HepG2 (cell line): ENCODE data around the gene RLN2. TPM values are rescaled to one million over a fixed set of nuclear protein-coding genes. Genes with fewer than 3 reads are reported as not detected.

Experiments used
- ATAC-seq: fragments of 200-7000 bp; cut with Tn5 transposase; 3 replicates; pipeline ENCODE4 v1.9.1; 2020; ENCODE audit warnings: mild to moderate bottlenecking, moderate library complexity
- BruUV-seq: library from RNA; stranded (reverse); fragments of 400-500 nt; replicated peaks from 2 replicates; lab custom pipeline; 2021; lab: Mats Ljungman, UMichigan
- CTCF ChIA-PET: fragments of 300-600 bp; formaldehyde crosslinking; extraction: SDS; loops from one replicate; lab custom pipeline; 2021; ENCODE audit warnings: low total read pairs, inconsistent platforms, low intra/inter-chr PET ratio; lab: Yijun Ruan, JAX
- POLR2A ChIA-PET: fragments of 350-600 bp; sonication (Branson Sonifier 250); formaldehyde crosslinking; loops from one replicate; lab custom pipeline; 2020; ENCODE audit warnings: antibody characterized with exemption, inconsistent platforms; lab: Yijun Ruan, JAX
- DNase-seq: peaks from one replicate; pipeline ENCODE4 v3.0.0-alpha.2; 2015; ENCODE audit warnings: low spot score
- FAIRE-seq: peaks from 3 replicates; lab custom pipeline; 2011; peaks lifted over from hg19 to GRCh38; lab: Jason Lieb, UNC
- H2AFZ ChIP-seq: one replicate; pipeline ENCODE4 v1.6.1; 2011; ENCODE audit warnings: low read length, inconsistent platforms
- H3K27ac ChIP-seq: fragments of 300-600 bp; 3 replicates; pipeline ENCODE4 v1.8.0; 2011; ENCODE audit warnings: mixed run types, mild to moderate bottlenecking, mixed read lengths, low read length, inconsistent platforms; ENCODE audit not compliant: insufficient read depth; ENCODE audit errors: extremely low read length
- H3K27me3 ChIP-seq, 2 experiments: fragments of 200-600 bp in 1 of 2; 2 replicates in 1 of 2; 3 replicates in 1 of 2; pipeline versions ENCODE4 v1.6.0 to v1.8.0; 2011; ENCODE audit warnings: low read length in 2 of 2, mild to moderate bottlenecking in 2 of 2, moderate library complexity in 2 of 2, inconsistent platforms in 1 of 2; ENCODE audit not compliant: insufficient read depth in 2 of 2, control insufficient read depth in 1 of 2
- H3K36me3 ChIP-seq, 2 experiments: fragments of 200-600 bp in 1 of 2; replicated peaks in 1 of 2; 2 replicates in 1 of 2; 3 replicates in 1 of 2; pipeline versions ENCODE4 v1.5.1 to v1.8.0; 2011; ENCODE audit warnings: low read length in 2 of 2, inconsistent platforms in 1 of 2; ENCODE audit not compliant: insufficient read depth in 2 of 2, control insufficient read depth in 1 of 2
- H3K4me1 ChIP-seq: 2 replicates; pipeline ENCODE4 v1.5.1; 2012; ENCODE audit warnings: low read length, inconsistent platforms; ENCODE audit not compliant: insufficient read depth
- H3K4me2 ChIP-seq: 2 replicates; pipeline ENCODE4 v1.6.0; 2011; ENCODE audit warnings: low read depth, low read length, inconsistent platforms
- H3K4me3 ChIP-seq, 3 experiments: fragments of 200-600 bp in 1 of 3; sonication (generic), shearing (Covaris generic) in 1 of 3; replicated peaks in 1 of 3; 2 replicates each; pipeline ENCODE4 v1.5.1; 2011 to 2016; ENCODE audit warnings: low read length in 3 of 3, inconsistent platforms in 2 of 3, low read depth in 2 of 3, mild to moderate bottlenecking in 2 of 3, control low read depth in 1 of 3, mixed read lengths in 1 of 3; ENCODE audit not compliant: insufficient read depth in 1 of 3
- H3K79me2 ChIP-seq: one replicate; pipeline ENCODE4 v1.6.1; 2011; ENCODE audit warnings: low read length, inconsistent platforms; ENCODE audit not compliant: insufficient read depth
- H3K9ac ChIP-seq: 2 replicates; pipeline ENCODE4 v1.6.0; 2011; ENCODE audit warnings: mild to moderate bottlenecking, low read depth, low read length, inconsistent platforms; ENCODE audit not compliant: insufficient read depth
- H3K9me3 ChIP-seq: 2 replicates; pipeline ENCODE4 v1.5.1; 2012; ENCODE audit warnings: mild to moderate bottlenecking, low read length
- H4K20me1 ChIP-seq: 2 replicates; pipeline ENCODE4 v1.6.0; 2011; ENCODE audit warnings: inconsistent platforms, mild to moderate bottlenecking, low read length, moderate library complexity; ENCODE audit not compliant: insufficient read depth
- SMAD1 ChIP-seq: sonication (generic); formaldehyde crosslinking; IDR thresholded peaks from 2 replicates; pipeline ENCODE4 v1.4.0; 2020; ENCODE audit warnings: missing genetic modification reagents, low read depth, mild to moderate bottlenecking, borderline replicate concordance
- TBL1XR1 ChIP-seq: fragments of 150-350 bp; IDR thresholded peaks from 2 replicates; pipeline ENCODE4 v1.6.1; 2014; ENCODE audit warnings: borderline replicate concordance, low read length; ENCODE audit not compliant: partially characterized antibody
- ZNF34 ChIP-seq: sonication (generic); formaldehyde crosslinking; IDR thresholded peaks from 2 replicates; pipeline ENCODE4 v1.4.0; 2020; ENCODE audit warnings: mild to moderate bottlenecking, missing genetic modification reagents, borderline replicate concordance
- WGBS: methylation state at CpG from one replicate; pipeline ENCODE4 v1.1.6; 2017; ENCODE audit warnings: low lambda C conversion rate; 5-methylcytosine and 5-hydroxymethylcytosine counted together
- in situ Hi-C: cut with HindIII; loops from 2 replicates; pipeline ENCODE4 v1.10.0; 2017; ENCODE audit warnings: low pct_unique_long_range_greater_than_20kb; ENCODE audit not compliant: extremely low pct_ligation_motif_present
- intact Hi-C: fragments of 100-400 bp; cut with micrococcal nuclease; formaldehyde crosslinking; loops from one replicate; pipeline ENCODE4 v1.10.0; 2022; ENCODE audit not compliant: unreplicated experiment
- polyA plus RNA-seq, 8 experiments: library from polyadenylated mRNA; depleted of rRNA in 3 of 8; stranded (reverse) in 7 of 8; unstranded in 1 of 8; fragments of >200 nt; fragmentation: Illumina TruSeq in 4 of 8; extraction: Trizol in 4 of 8; gene quantifications; 2 replicates each; pipeline versions ENCODE4 v1.2.1 to v1.2.3, GENCODE V29; 2011 to 2016; ENCODE audit warnings: low read depth in 4 of 8, missing spikeins in 1 of 8, mixed read lengths in 1 of 8; ENCODE audit not compliant: insufficient read depth in 1 of 8
- small RNA-seq, 3 experiments: library from RNA; depleted of rRNA; stranded (forward); fragments of <200 nt; gene quantifications; one replicate each; pipeline ENCODE3, GENCODE V24; 2012; ENCODE audit warnings: low read depth in 2 of 3, low replicate concordance in 1 of 3; ENCODE audit not compliant: insufficient read length in 3 of 3, insufficient read depth in 2 of 3
- total RNA-seq, 5 experiments: library from RNA; depleted of rRNA; stranded (reverse); fragments of >200 nt; fragmentation: Illumina TruSeq; extraction: Trizol; gene quantifications; 2 replicates each; pipeline ENCODE4 v1.2.3, GENCODE V29; 2016; ENCODE audit warnings: low read depth in 1 of 5
- TF ChIP-seq, protein P1 (sequence below): sonication (generic); formaldehyde crosslinking; IDR thresholded peaks from 2 replicates; pipeline ENCODE4 v1.5.0; 2020; ENCODE audit warnings: mild to moderate bottlenecking, missing genetic modification reagents, moderate library complexity

The RLN2 gene
- total and polyA plus RNA-seq, 2 of the 13 experiments (the other 11 are each of a cell fraction or from before 2014, with no cell fraction given): not detected

DNA sequence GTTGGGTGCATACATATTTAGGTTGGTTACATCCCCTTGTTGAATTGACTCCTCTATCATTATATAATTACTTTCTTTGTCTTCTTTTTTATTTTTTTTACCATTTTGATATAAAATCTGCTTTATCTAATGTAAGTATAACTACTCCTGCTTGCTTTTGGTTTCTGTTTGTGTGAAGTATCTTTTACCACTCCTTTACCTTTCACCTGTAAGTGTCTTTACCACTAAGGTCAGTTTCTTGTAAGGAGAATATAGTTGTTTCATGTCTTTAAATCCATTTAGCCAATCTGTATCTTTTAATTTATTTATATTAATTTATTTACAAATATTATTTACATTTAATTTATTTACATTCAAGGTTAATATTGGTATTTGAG, 40.3 kb downstream of the RLN2 start:
- no TSS peak for BruUV-seq
- Histone ChIP-seq H3K4me1 (peaks cover 13% of the 10 kb centered on the region), H3K9me3 (no peaks in the 10 kb centered on the region), H3K9ac (no peak overlapping the region), H3K27me3 (no peaks in the 10 kb centered on the region), H3K4me2 (no peak overlapping the region), H4K20me1 (no peaks in the 10 kb centered on the region), H2AFZ (no peak overlapping the region), H3K79me2 (no peaks in the 10 kb centered on the region), H3K27ac (no peak overlapping the region), H3K36me3 (no peaks in the 10 kb centered on the region), H3K4me3 (no peak overlapping the region)
- in situ Hi-C loops (no loop called here), intact Hi-C loops (loop anchor here (5.0 kb wide), 2 partner anchors 77 to 502 kb away; partner anchors contain the start of gene INSL6)
- FAIRE-seq: no peak
- ATAC-seq: no peak
- ChIA-PET POLR2A (no interaction called here), CTCF (no interaction called here)
- no peak for TF ChIP-seq ZNF34
- TF ChIP-seq SMAD1 (CRISPR knock-in tag): no peak
- DNase-seq: no peak

DNA sequence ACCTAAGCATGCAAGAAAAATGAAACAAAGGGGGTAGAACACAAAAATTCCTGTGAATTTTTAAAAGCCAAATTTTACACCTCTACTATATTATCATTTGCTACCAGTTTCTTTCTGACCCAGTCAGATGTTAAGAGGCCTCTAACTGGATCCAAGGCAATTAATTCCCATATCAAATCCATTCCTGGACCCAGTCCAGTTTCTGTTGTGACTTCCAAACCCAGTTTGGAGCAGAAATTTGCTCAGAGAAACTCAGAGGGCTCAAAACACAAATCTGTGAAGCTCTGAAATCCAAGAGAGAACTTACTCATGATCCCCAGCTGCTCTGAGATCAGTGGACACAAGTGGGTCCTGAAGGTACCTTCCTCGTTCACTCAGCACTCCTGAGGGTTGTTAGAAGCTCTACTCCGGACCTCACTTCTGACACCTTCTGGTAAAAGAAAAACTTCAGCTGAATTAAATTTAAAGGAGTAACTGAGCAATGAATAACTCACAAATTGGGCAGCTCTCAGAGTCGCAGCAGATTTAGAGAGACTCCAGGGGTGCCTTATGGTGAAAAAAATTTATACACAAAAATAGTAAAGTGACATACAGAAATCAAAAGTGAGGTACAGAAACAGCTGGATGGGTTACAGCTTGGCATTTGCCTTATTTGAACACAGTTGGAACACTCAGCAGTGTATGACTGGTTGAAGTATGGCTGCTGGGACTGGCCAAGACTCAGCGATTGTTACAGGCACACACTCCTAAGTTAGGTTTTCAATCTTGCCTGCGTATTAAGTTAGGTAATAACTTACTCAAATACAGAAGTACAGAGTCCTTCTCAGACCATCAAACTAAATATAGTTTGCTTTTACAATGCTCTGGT, 40.9 kb downstream of the RLN2 start:
- POLR2A ChIA-PET: no interaction called here
- WGBS: under 1% methylated on average over 5 of the region's 5 CpGs
- Histone ChIP-seq H3K27me3 (no peaks in the 10 kb centered on the region), H4K20me1 (no peaks in the 10 kb centered on the region), H3K36me3 (no peaks in the 10 kb centered on the region), H3K9me3 (no peaks in the 10 kb centered on the region), H3K27ac (no peak overlapping the region), H3K9ac (no peak overlapping the region), H3K79me2 (no peaks in the 10 kb centered on the region), H2AFZ (no peak overlapping the region), H3K4me2 (no peak overlapping the region), H3K4me1 (peaks cover 8% of the 10 kb centered on the region), H3K4me3 (no peak overlapping the region)
- CTCF ChIA-PET: no interaction called here
- no TSS peak for BruUV-seq
- in situ Hi-C loops: no loop called here
- TF ChIP-seq TBL1XR1: no peak
- TF ChIP-seq, protein P1, sequence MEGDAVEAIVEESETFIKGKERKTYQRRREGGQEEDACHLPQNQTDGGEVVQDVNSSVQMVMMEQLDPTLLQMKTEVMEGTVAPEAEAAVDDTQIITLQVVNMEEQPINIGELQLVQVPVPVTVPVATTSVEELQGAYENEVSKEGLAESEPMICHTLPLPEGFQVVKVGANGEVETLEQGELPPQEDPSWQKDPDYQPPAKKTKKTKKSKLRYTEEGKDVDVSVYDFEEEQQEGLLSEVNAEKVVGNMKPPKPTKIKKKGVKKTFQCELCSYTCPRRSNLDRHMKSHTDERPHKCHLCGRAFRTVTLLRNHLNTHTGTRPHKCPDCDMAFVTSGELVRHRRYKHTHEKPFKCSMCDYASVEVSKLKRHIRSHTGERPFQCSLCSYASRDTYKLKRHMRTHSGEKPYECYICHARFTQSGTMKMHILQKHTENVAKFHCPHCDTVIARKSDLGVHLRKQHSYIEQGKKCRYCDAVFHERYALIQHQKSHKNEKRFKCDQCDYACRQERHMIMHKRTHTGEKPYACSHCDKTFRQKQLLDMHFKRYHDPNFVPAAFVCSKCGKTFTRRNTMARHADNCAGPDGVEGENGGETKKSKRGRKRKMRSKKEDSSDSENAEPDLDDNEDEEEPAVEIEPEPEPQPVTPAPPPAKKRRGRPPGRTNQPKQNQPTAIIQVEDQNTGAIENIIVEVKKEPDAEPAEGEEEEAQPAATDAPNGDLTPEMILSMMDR (CRISPR knock-in tag): peak; percentile 23; the same call in 1 of the 2 replicates
- ATAC-seq (peak; percentile 78), FAIRE-seq (no peak), DNase-seq (peak; percentile 15)
- intact Hi-C loops: loop anchor here (5.0 kb wide), 2 partner anchors 76 to 501 kb away; partner anchors contain the start of gene INSL6

Small RNA genes lying within 50 kb of the gene (small RNA-seq; reads per million reads assigned to genes)
- 0 reads per million in 3 experiments for gene HMGN2P31

Other genes with a start within 250 kb of the RLN2 start
- not detected in 2 replicates for gene INSL6, start 119.1 kb downstream of the RLN2 start, total RNA-seq (2016; rRNA removed; fragmentation: Illumina TruSeq; extraction: Trizol)
- not detected in 2 replicates for gene INSL6, start 119.1 kb downstream of the RLN2 start, polyA plus RNA-seq (2011; rRNA removed)
- not detected in 2 replicates for gene INSL4, start 73.3 kb downstream of the RLN2 start, total RNA-seq (2016; rRNA removed; fragmentation: Illumina TruSeq; extraction: Trizol)
- not detected in 2 replicates for gene INSL4, start 73.3 kb downstream of the RLN2 start, polyA plus RNA-seq (2011; rRNA removed)
- not detected in 2 replicates for gene RLN1, start 35.2 kb upstream of the RLN2 start, total RNA-seq (2016; rRNA removed; fragmentation: Illumina TruSeq; extraction: Trizol)
- not detected in 2 replicates for gene RLN1, start 35.2 kb upstream of the RLN2 start, polyA plus RNA-seq (2011; rRNA removed)
- gene PLGRKT, start 133.2 kb upstream of the RLN2 start, total RNA-seq (2016; rRNA removed; fragmentation: Illumina TruSeq; extraction: Trizol): 15.8 and 20.2 TPM in 2 replicates
- gene PLGRKT, start 133.2 kb upstream of the RLN2 start, polyA plus RNA-seq (2011; rRNA removed): 3.4 and 5.0 TPM in 2 replicates
- gene CD274, start 145.8 kb upstream of the RLN2 start, total RNA-seq (2016; rRNA removed; fragmentation: Illumina TruSeq; extraction: Trizol): 0.49 TPM in 1 of 2 replicates, not detected in the other
- 0.07 and 0.17 TPM in 2 replicates for gene CD274, start 145.8 kb upstream of the RLN2 start, polyA plus RNA-seq (2011; rRNA removed)
- gene PDCD1LG2, start 205.8 kb upstream of the RLN2 start, total RNA-seq (2016; rRNA removed; fragmentation: Illumina TruSeq; extraction: Trizol): not detected in 2 replicates
- not detected in 2 replicates for gene PDCD1LG2, start 205.8 kb upstream of the RLN2 start, polyA plus RNA-seq (2011; rRNA removed)